Measurements from ENCODE around the gene SRGAP3. TPM values are rescaled to one million over a fixed set of nuclear protein-coding genes. Genes with fewer than 3 reads are reported as not detected.
A peak's percentile ranks its signal among the peaks of the same experiment; 100 is the strongest.

SRGAP3 gene
- total RNA-seq, 2 donors from 2014 or later, result 5.7 to 6.1 TPM

- TF ChIP-seq CTCF (IDR thresholded peaks at IDR 0.05), result no peak
- H3K9ac ChIP-seq (ENCODE audit: low read depth in 2 of 2, low read length in 2 of 2), result peak within 1 kb of the TSS; percentile 57 to 68
- H3K4me3 ChIP-seq, result peak within 1 kb of the TSS; percentile 86
- H3K9me3 ChIP-seq, result no peaks in the 10 kb centered on the region
- no peaks in the 10 kb centered on the region for H3K36me3 ChIP-seq
- DNase-seq, result peak; percentile 94
- H3K27me3 ChIP-seq, result no peaks in the 10 kb centered on the region
- peaks cover 7% of the 10 kb centered on the region for H3K4me1 ChIP-seq
- intact Hi-C loops (cut with DNase I), result no loop called here
- peak within 1 kb of the TSS; percentile 81 for H3K27ac ChIP-seq
These were observed 286.2 kb downstream of the SRGAP3 start, which contains the start of gene RAD18 for GRCh38 chr3:8963137-8963853. Gene RAD18, minus strand, starts transcription at chr3:8963472. Its CDS starts 87 bp downstream, at chr3:8963385.

DNA sequence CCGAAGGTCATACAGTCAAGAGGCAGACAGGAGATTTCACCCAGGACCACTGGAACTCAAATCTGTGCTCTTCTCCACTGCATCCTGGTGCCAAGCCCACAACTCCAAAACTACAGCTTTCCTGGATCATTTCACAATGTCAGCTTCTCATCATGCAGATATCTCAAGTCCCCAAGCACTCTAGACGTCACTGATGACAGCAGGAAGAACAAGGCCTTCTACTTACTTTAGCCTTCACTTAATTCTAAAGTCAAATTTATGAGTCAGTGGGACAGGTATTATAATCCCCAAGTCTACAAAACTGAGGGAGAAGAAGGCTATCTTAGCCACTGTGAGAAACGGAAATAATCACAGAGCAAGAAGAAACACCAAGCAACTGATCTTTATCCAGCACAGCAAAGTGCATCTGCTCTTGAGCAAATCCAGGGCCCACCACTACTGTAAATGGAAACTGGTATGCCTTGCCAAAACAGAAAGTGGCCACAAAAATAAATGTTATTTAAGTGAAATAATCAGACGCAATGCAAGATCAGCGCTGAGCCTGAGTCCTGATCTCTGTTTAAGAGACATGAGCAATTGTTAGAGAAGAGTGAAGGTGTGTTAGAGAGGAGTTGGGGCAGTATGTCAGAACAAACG is 287.1 kb downstream of the SRGAP3 start:
- H3K27ac ChIP-seq, result no peak overlapping the region
- peak overlapping the region in 1 of 2 donors; percentile 57 for H3K9ac ChIP-seq (ENCODE audit: low read depth in 2 of 2, low read length in 2 of 2)

GRCh38 chr3:8959668-8960067 is 289.8 kb downstream of the SRGAP3 start:
- no peaks in the 10 kb centered on the region for H3K36me3 ChIP-seq
- no peak for TF ChIP-seq CTCF (IDR thresholded peaks at IDR 0.05)
- H3K4me1 ChIP-seq, result peaks cover 7% of the 10 kb centered on the region
- no peaks in the 10 kb centered on the region for H3K9me3 ChIP-seq
- H3K27me3 ChIP-seq, result no peaks in the 10 kb centered on the region
- H3K4me3 ChIP-seq, result no peak overlapping the region
- no peak overlapping the region for H3K27ac ChIP-seq
- intact Hi-C loops (cut with DNase I), result no loop called here
- no peak for DNase-seq
- H3K9ac ChIP-seq (ENCODE audit: low read depth in 2 of 2, low read length in 2 of 2), result no peak overlapping the region

More for the DNA sequence above, 287.1 kb downstream of the SRGAP3 start:
- intact Hi-C loops (cut with DNase I), result no loop called here
- H3K36me3 ChIP-seq, result no peaks in the 10 kb centered on the region
- peaks cover 7% of the 10 kb centered on the region for H3K4me1 ChIP-seq
- TF ChIP-seq CTCF (IDR thresholded peaks at IDR 0.05), result no peak
- peak overlapping the region; percentile 86 for H3K4me3 ChIP-seq
- H3K27me3 ChIP-seq, result no peaks in the 10 kb centered on the region
- DNase-seq, result no peak
- H3K9me3 ChIP-seq, result no peaks in the 10 kb centered on the region

GRCh38 chr3:8954938-8955763 is 294.3 kb downstream of the SRGAP3 start:
- no peaks in the 10 kb centered on the region for H3K9me3 ChIP-seq
- TF ChIP-seq CTCF (IDR thresholded peaks at IDR 0.05), result no peak
- H3K9ac ChIP-seq (ENCODE audit: low read depth in 2 of 2, low read length in 2 of 2), result no peak overlapping the region
- H3K27me3 ChIP-seq, result no peaks in the 10 kb centered on the region
- intact Hi-C loops (cut with DNase I), result no loop called here
- no peak overlapping the region for H3K27ac ChIP-seq
- no peak for DNase-seq
- no peak overlapping the region for H3K4me3 ChIP-seq
- H3K4me1 ChIP-seq, result no peaks in the 10 kb centered on the region
- no peaks in the 10 kb centered on the region for H3K36me3 ChIP-seq

- H3K9ac ChIP-seq (ENCODE audit: low read depth in 2 of 2, low read length in 2 of 2), result no peak overlapping the region
These were observed 296.1 kb downstream of the SRGAP3 start for GRCh38 chr3:8953313-8953712.

More at GRCh38 chr3:8953313-8953712, 296.1 kb downstream of the SRGAP3 start:
- no peaks in the 10 kb centered on the region for H3K9me3 ChIP-seq
- no peak for TF ChIP-seq CTCF (IDR thresholded peaks at IDR 0.05)
- H3K4me3 ChIP-seq, result no peak overlapping the region
- no peaks in the 10 kb centered on the region for H3K36me3 ChIP-seq
- H3K4me1 ChIP-seq, result no peaks in the 10 kb centered on the region
- no peak overlapping the region for H3K27ac ChIP-seq
- no peak for DNase-seq
- H3K27me3 ChIP-seq, result no peaks in the 10 kb centered on the region
- intact Hi-C loops (cut with DNase I), result no loop called here

Measured in colonic mucosa (tissue), 4 donors.